Astrocyte of the spinal cord (primary cell): ENCODE results near the gene MRPL37.
"Not testable (repeated sequence)": the region's sequence is repeated elsewhere in the genome, so short reads cannot be mapped to it uniquely, and the experiment has no call there.

ENCODE experiments used
- DNase-seq: peaks from one replicate; pipeline ENCODE4 v3.0.0; 2011; ENCODE audit warnings: low read depth, low spot score
- H3K4me3 ChIP-seq: 2 replicates; pipeline ENCODE4 v1.5.1; 2011; ENCODE audit warnings: low read depth, mild to moderate bottlenecking, low read length, moderate library complexity
- in situ Hi-C: cut with HindIII; loops from 2 replicates; pipeline ENCODE4 v1.10.0; 2017; ENCODE audit warnings: low sequenced_read_pairs
- TF ChIP-seq, protein P1 (sequence below): IDR thresholded peaks from 2 replicates; pipeline ENCODE4 v1.5.1; 2012; ENCODE audit warnings: low read depth, mild to moderate bottlenecking, low read length, inconsistent platforms

MRPL37 gene

DNA sequence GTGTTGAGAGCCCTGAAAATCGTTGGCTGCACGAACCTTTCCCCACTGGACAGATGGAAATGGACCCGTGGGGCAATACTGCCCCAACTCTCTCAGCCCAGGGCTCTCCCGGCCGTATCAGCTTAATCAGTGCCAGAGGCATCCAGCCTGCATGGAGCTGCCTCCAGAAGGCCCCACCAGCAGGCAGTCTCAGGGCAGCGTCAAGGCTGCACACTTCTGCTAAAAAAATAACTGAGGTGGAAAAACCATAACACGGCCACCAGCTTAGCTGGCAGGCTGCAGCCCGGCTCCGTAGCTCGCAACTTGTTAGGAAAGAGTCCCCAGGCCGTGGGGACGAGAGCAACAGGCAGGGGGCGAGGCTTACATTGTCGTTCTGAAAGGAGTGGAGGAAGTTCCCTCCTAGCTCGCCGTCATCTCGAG, 27.9 kb downstream of the MRPL37 start:
- TF ChIP-seq, protein P1, sequence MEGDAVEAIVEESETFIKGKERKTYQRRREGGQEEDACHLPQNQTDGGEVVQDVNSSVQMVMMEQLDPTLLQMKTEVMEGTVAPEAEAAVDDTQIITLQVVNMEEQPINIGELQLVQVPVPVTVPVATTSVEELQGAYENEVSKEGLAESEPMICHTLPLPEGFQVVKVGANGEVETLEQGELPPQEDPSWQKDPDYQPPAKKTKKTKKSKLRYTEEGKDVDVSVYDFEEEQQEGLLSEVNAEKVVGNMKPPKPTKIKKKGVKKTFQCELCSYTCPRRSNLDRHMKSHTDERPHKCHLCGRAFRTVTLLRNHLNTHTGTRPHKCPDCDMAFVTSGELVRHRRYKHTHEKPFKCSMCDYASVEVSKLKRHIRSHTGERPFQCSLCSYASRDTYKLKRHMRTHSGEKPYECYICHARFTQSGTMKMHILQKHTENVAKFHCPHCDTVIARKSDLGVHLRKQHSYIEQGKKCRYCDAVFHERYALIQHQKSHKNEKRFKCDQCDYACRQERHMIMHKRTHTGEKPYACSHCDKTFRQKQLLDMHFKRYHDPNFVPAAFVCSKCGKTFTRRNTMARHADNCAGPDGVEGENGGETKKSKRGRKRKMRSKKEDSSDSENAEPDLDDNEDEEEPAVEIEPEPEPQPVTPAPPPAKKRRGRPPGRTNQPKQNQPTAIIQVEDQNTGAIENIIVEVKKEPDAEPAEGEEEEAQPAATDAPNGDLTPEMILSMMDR, result no peak
- H3K4me3 ChIP-seq, result no peak overlapping the region
- no peak for DNase-seq
- in situ Hi-C loops, result no loop called here

DNA sequence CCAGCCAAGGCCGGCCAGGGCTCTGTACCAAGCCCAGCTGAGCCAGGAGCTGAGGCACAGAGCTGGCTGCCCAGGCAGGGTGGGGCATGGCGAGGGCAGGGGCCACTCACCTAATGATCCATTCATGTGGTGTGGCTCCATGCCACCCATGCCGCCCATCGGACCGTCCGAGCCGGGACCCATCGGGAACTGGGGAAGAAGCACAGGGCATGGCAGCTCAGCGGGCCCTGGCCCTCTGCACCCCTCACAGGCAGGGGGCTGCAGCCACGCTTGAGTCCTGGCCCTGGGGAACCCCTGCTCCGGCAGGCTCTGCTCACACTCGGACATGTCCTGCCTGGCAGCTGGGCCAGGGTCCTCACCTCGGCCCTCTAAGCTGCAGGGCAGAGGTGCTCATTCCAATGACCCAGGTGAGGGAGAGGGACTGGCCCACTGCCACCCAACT, 28.7 kb downstream of the MRPL37 start:
- TF ChIP-seq, protein P1, result no peak
- no peak overlapping the region for H3K4me3 ChIP-seq
- in situ Hi-C loops, result no loop called here
- DNase-seq, result no peak

DNA sequence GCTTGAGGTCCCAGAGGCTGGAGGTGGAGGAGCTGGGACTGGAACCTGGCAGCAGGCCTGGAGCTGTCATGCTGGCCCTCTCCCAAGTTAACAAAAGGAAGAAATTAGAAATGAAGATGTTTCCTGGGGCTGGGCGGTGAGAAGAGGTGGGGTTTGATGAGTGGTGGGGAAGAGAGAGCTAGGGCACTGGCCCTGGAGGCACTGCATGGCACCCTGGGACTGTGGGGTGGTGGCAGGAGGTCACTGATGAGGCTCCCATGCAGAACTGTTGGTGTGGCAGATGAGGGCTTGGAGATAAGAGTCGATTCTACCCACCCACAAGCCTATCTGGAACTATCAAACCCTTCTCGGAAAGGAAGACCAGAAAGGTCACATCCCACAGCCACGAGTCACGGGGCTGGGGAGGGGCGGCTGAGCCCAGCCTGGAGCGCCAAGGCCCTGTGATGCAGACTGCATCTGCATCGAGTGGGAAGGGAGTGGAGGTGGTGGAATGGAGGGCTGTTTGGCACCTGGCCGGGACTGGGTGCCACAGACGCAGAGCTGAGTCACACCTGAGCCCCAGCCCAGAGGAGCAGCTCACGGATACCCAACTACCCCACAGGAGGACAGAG, 29.4 kb downstream of the MRPL37 start:
- no peak overlapping the region for H3K4me3 ChIP-seq
- DNase-seq, result peak; percentile 49
- in situ Hi-C loops, result no loop called here
- TF ChIP-seq, protein P1, result no peak

DNA sequence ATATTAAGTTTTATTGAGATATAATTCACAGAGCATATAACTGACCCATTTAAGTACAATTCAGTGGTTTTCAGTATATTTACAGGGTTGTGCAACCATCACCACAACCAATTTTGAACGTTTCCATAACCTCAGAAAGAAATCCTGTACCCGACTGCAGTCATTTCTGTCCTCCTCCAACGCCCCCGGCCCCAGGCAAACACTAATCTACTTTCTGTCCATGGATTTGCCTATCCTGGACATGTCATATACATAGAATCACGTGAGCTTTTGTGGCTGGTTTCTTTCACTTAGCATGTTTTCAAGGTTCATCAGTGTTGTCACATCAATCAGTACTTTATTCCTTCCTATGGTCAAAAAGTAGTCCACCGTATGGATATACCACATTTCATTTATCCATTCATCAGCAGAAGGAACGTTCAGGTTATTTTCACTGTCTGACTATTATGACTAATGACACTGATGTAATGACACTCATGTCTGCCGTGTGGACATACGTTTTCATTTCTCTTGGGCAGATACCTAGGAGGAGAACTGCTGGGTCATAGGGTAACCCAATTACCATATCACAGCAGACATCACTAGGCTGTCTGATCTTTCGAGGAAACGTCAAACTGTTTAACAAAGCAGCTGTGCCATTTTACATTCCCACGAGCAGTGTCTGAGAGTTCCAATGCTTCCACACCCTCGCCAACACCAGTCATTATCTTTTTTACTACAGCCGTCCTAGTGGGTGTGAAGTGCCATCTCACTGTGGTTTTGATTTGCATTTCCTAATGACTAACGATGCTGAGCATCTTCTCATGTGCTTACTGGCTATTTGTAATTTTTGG, 30.8 kb downstream of the MRPL37 start:
- in situ Hi-C loops, result no loop called here
- no peak for DNase-seq
- H3K4me3 ChIP-seq, result no peak overlapping the region
- TF ChIP-seq, protein P1, result no peak

DNA sequence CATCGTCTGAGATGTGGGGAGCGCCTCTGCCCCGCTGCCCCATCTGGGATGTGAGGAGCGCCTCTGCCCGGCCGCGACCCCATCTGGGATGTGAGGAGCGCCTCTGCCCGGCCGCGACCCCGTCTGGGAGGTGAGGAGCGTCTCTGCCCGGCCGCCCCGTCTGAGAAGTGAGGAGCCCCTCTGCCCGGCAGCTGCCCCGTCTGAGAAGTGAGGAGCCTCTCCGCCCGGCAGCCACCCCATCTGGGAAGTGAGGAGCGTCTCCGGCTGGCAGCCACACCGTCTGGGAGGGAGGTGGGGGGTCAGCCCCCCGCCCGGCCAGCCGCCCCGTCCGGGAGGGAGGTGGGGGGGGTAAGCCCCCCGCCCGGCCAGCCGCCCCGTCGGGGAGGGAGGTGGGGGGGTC, 33.2 kb downstream of the MRPL37 start:
- DNase-seq, H3K4me3 ChIP-seq, in situ Hi-C loops: not testable (repeated sequence)

DNA sequence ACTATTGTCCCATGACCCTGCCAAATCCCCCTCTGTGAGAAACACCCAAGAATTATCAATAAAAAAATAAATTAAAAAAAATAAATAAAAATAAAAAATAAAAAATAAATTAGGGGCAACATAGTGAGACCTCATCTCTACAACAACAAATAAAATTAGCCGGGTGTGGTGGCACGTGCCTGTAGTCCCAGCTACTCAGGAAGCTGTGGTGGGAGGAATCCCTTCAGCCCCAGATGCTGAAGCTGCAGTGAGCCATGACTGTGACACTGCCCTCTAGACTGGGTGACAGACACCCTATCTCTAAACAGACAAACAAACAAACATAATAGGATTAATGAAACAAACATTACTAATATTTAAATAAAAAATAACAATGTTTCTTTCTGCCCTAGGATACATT, 34.3 kb downstream of the MRPL37 start:
- TF ChIP-seq, protein P1, result no peak
- in situ Hi-C loops, result no loop called here
- H3K4me3 ChIP-seq, result no peak overlapping the region
- no peak for DNase-seq

DNA sequence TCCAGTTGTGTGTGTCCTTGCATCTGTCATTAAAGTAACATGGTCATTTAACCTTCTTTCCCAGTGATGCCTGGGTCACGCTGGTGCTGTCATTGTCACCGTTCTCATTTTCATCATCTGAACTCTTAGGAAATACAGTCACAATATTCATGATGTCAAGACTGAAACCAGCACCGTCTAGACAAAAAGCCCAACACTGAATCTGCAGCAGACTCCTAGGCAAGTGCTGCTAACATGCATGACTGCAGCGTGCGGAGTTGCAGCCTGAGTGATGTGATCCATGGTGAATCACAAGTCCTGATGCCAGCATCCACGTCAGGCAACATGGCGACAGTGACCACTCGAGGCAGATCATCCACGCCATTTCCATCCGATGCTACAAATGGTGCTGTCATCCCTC, 37.6 kb downstream of the MRPL37 start:
- DNase-seq, result no peak
- in situ Hi-C loops, result no loop called here
- no peak overlapping the region for H3K4me3 ChIP-seq
- TF ChIP-seq, protein P1, result no peak
